ENCODE results near the gene SPOCK1.

DNA sequence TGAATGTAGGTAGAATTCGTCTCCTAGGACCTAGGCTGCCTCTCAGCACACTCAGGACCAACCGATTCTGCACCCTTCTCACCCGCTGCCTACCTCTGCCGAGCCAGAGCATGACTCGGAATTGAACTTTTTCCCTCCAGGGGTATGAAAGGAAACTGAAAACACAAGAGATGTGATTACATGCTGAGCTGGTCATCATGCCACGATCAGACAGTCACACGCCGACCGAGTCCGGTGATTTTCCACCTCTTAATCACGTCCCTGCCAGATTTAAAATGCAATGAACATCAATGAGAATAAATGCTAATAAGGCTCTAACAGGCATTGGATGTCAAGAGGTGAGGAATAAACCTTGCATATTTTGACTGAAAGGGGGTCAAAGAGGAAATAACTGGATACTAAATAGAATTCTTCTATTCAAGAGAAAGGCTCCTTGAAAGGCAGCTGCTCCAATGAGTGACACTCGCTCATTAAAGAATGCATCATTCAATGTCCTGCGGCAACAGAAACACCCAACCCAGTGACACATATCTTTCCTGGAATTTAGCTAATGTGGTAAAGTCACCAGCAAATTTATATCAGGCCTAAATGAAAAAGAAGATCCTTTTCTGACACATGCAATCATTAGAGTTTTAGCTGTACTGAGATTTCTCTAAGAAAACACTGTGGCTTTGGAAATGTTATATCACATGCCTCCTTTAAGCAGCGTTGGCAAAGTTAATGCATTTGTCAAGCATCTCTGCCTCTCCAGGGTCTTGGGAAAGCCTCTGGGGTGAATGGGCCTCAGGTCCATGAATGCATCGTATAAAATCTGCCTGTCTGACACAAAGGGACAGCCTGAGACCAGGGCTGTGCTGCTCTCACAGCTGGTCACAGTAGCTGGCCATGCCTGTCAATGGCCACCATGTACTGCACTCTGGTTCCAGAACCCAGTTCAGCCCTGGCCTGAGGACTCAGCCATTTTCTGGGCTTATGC, 128.7 kb downstream of the SPOCK1 start:
- TF ChIP-seq POLR2AphosphoS5 (IDR thresholded peaks at IDR 0.05; ENCODE audit: borderline replicate concordance, low read depth, low read length) (no peak), EZH2 (IDR thresholded peaks at IDR 0.05) (no peak)

All from SK-N-MC (cell line).